PC-3 (cell line): ENCODE data around the gene OSBPL9. TPM values are rescaled to one million over a fixed set of nuclear protein-coding genes. Genes with fewer than 3 reads are reported as not detected.
"Not testable (repeated sequence)": the region's sequence is repeated elsewhere in the genome, so short reads cannot be mapped to it uniquely, and the experiment has no call there.

Experiments used
- ATAC-seq: fragments of 200-7000 bp; cut with Tn5 transposase; 2 replicates; pipeline ENCODE4 v1.9.1; 2020; ENCODE audit warnings: mild to moderate bottlenecking, moderate library complexity
- BruUV-seq: library from RNA; stranded (reverse); fragments of 400-500 nt; replicated peaks from 2 replicates; lab custom pipeline; 2021; lab: Mats Ljungman, UMichigan
- CTCF ChIA-PET: fragments of 300-600 bp; sonication (Branson Sonifier 250); formaldehyde crosslinking; loops from one replicate; lab custom pipeline; 2022; ENCODE audit warnings: antibody characterized with exemption; lab: Charles Lee
- POLR2A ChIA-PET: fragments of 300-600 bp; sonication (Branson Sonifier 250); formaldehyde crosslinking; loops from one replicate; lab custom pipeline; 2022; ENCODE audit warnings: antibody characterized with exemption; ENCODE audit not compliant: unreplicated experiment; lab: Charles Lee
- DNase-seq: peaks from one replicate; pipeline ENCODE4 v3.0.0-alpha.2; 2015
- H2AFZ ChIP-seq: fragments of 300-600 bp; sonication (generic); 2 replicates; pipeline ENCODE4 v1.6.0; 2016; ENCODE audit warnings: antibody characterized with exemption, low read length
- H3F3A ChIP-seq: fragments of 300-600 bp; sonication (generic); one replicate; pipeline ENCODE4 v1.6.0; 2017; ENCODE audit warnings: antibody characterized with exemption, low read length, control low read depth, mild to moderate bottlenecking; ENCODE audit not compliant: unreplicated experiment
- H3K27ac ChIP-seq: fragments of 300-600 bp; sonication (generic); 2 replicates; pipeline ENCODE4 v1.5.1; 2016; ENCODE audit warnings: mild to moderate bottlenecking, low read length
- H3K27me3 ChIP-seq: fragments of 300-600 bp; sonication (generic); 2 replicates; pipeline ENCODE4 v1.6.1; 2016; ENCODE audit warnings: low read length, mixed read lengths
- H3K36me3 ChIP-seq: fragments of 300-600 bp; sonication (generic); 2 replicates; pipeline ENCODE4 v1.6.1; 2016; ENCODE audit warnings: low read depth, mixed run types, low read length, mixed read lengths
- H3K4me1 ChIP-seq: fragments of 300-600 bp; sonication (generic); 2 replicates; pipeline ENCODE4 v1.5.1; 2016; ENCODE audit warnings: low read length; ENCODE audit not compliant: insufficient read depth
- H3K4me2 ChIP-seq: fragments of 300-600 bp; sonication (generic); 2 replicates; pipeline ENCODE4 v1.6.0; 2016; ENCODE audit warnings: low read length
- H3K4me3 ChIP-seq: fragments of 300-600 bp; sonication (generic); 2 replicates; pipeline ENCODE4 v1.5.1; 2016; ENCODE audit warnings: mild to moderate bottlenecking, low read length, mixed read lengths
- H3K79me2 ChIP-seq: fragments of 300-600 bp; sonication (generic); 2 replicates; pipeline ENCODE4 v1.6.1; 2017; ENCODE audit warnings: low read length, mixed read lengths
- H3K9ac ChIP-seq: fragments of 300-600 bp; sonication (generic); 2 replicates; pipeline ENCODE4 v1.6.0; 2016; ENCODE audit warnings: mild to moderate bottlenecking, low read length
- H3K9me2 ChIP-seq: fragments of 300-600 bp; sonication (generic); replicated peaks from 2 replicates; pipeline ENCODE4 v1.6.1; 2016; ENCODE audit warnings: mixed run types, low read length, mixed read lengths
- H3K9me3 ChIP-seq: fragments of 300-600 bp; sonication (generic); 2 replicates; pipeline ENCODE4 v1.6.1; 2016; ENCODE audit warnings: low read length, mixed read lengths
- H4K20me1 ChIP-seq: fragments of 300-600 bp; sonication (generic); 2 replicates; pipeline ENCODE4 v1.6.1; 2016; ENCODE audit warnings: low read length, mixed read lengths
- EZH2 ChIP-seq: fragments of 300-600 bp; sonication (generic); IDR thresholded peaks from one replicate; pipeline ENCODE4 v1.6.1; 2017; ENCODE audit warnings: antibody characterized with exemption, mild to moderate bottlenecking, low read length; ENCODE audit not compliant: unreplicated experiment
- EZH2phosphoT487 ChIP-seq: fragments of 300-600 bp; sonication (generic); IDR thresholded peaks from 2 replicates; pipeline ENCODE4 v1.6.1; 2018; ENCODE audit warnings: mild to moderate bottlenecking, antibody characterized with exemption, low read length, borderline replicate concordance
- intact Hi-C: fragments of 100-400 bp; cut with micrococcal nuclease; formaldehyde crosslinking; loops from 2 replicates; pipeline ENCODE4 v1.9.0; 2023
- total RNA-seq: library from RNA; depleted of rRNA; stranded (reverse); fragments of >200 nt; gene quantifications from 2 replicates; pipeline ENCODE4 v1.2.3, GENCODE V29; 2014
- TF ChIP-seq, protein P1 (sequence below): fragments of 300-600 bp; sonication (generic); conservative IDR thresholded peaks from 2 replicates; pipeline ENCODE4 v1.5.1; 2017; ENCODE audit warnings: antibody characterized with exemption, low read depth, mild to moderate bottlenecking, low read length

OSBPL9 gene
- total RNA-seq, 1 experiment from 2014 or later, result 74.7 TPM

DNA sequence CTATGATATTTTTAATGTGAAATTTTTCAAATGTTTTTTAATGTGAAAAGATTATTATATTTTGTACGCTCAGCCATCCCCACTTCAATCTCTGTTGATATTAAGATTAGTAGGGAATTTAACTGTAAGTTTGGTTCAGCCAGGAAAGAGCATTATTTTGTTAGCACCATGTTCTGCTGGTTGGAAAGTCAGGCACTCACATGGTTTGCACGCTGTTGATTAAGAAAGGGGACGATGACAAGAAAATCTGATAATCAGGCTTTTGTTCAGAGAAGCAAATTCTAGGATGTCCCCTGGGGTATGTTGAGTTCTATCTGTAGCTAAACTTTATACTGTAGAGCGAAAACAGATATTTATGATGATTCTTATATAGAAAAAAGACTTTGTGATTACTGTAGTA lies 115.1 kb downstream of the OSBPL9 start:
- Histone ChIP-seq H3K27ac (no peak overlapping the region), H3F3A (no peaks in the 10 kb centered on the region), H3K4me2 (no peak overlapping the region), H3K9me2 (no peaks in the 10 kb centered on the region), H3K36me3 (no peaks in the 10 kb centered on the region), H4K20me1 (no peaks in the 10 kb centered on the region), H3K27me3 (no peaks in the 10 kb centered on the region), H3K79me2 (peaks cover 6% of the 10 kb centered on the region), H3K9me3 (no peaks in the 10 kb centered on the region), H3K4me1 (peaks cover 14% of the 10 kb centered on the region), H2AFZ (no peak overlapping the region), H3K9ac (no peak overlapping the region), H3K4me3 (no peak overlapping the region)
- ATAC-seq, result no peak
- no TSS peak for BruUV-seq
- no peak for DNase-seq
- POLR2A ChIA-PET, result interaction anchor here (0.6 kb wide), 1 partner anchor 15 kb away, joined by 3 read pairs; no protein-coding TSS in a partner anchor
- CTCF ChIA-PET, result no interaction called here
- intact Hi-C loops, result no loop called here
- TF ChIP-seq, protein P1, sequence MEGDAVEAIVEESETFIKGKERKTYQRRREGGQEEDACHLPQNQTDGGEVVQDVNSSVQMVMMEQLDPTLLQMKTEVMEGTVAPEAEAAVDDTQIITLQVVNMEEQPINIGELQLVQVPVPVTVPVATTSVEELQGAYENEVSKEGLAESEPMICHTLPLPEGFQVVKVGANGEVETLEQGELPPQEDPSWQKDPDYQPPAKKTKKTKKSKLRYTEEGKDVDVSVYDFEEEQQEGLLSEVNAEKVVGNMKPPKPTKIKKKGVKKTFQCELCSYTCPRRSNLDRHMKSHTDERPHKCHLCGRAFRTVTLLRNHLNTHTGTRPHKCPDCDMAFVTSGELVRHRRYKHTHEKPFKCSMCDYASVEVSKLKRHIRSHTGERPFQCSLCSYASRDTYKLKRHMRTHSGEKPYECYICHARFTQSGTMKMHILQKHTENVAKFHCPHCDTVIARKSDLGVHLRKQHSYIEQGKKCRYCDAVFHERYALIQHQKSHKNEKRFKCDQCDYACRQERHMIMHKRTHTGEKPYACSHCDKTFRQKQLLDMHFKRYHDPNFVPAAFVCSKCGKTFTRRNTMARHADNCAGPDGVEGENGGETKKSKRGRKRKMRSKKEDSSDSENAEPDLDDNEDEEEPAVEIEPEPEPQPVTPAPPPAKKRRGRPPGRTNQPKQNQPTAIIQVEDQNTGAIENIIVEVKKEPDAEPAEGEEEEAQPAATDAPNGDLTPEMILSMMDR, result no peak
- TF ChIP-seq EZH2 (no peak), EZH2phosphoT487 (no peak)

DNA sequence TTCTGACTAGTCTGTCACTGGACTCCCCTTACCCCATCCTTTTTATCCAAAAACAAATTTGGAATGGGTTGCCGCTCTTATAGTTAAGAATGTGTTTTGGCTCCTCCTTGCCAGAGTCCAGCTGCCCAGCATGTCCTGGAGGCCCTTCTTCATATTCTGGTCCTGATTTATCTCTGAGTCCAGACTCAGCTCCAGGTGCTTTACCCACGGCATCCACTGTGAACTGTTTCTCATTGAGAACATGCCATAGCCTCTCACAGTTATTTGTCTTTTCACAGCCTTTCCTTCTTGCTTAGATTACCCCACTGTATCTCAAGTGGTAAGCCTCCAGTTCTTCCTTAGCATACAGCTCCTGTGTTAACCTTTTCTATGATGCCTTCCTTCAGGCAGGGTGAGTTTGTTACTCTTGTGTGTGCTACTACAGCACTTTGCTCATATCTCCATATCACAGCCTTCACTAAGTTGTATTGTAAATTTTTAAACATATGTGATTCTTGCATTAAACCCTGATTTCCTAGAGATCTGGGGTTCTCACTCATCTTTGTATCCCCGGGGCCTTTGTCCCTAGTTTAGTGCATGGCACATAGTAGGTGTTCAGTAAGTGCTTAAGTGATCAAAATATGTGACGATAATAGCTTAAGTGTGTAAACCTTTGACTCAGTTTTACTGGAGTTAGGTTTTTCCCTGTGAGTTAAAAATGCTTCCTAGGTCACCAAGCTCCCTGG lies 116.0 kb downstream of the OSBPL9 start:
- no peak overlapping the region for H3K27ac ChIP-seq
- H3K9me3 ChIP-seq, result no peaks in the 10 kb centered on the region
- peaks cover 6% of the 10 kb centered on the region for H3K79me2 ChIP-seq
- H3K36me3 ChIP-seq, result no peaks in the 10 kb centered on the region
- no peaks in the 10 kb centered on the region for H3F3A ChIP-seq
- no peaks in the 10 kb centered on the region for H4K20me1 ChIP-seq
- intact Hi-C loops, result no loop called here
- H2AFZ ChIP-seq, result no peak overlapping the region
- no peak overlapping the region for H3K9ac ChIP-seq
- ATAC-seq (no peak), DNase-seq (no peak)
- POLR2A ChIA-PET, result interaction anchor here (0.6 kb wide), 1 partner anchor 16 kb away, joined by 3 read pairs; no protein-coding TSS in a partner anchor
- H3K4me3 ChIP-seq, result no peak overlapping the region
- CTCF ChIA-PET, result no interaction called here
- H3K9me2 ChIP-seq, result no peaks in the 10 kb centered on the region
- BruUV-seq, result no TSS peak
- no peaks in the 10 kb centered on the region for H3K27me3 ChIP-seq
- H3K4me1 ChIP-seq, result peaks cover 23% of the 10 kb centered on the region
- no peak overlapping the region for H3K4me2 ChIP-seq
- TF ChIP-seq EZH2phosphoT487, result no peak
- no peak for TF ChIP-seq EZH2
- TF ChIP-seq, protein P1, result no peak

DNA sequence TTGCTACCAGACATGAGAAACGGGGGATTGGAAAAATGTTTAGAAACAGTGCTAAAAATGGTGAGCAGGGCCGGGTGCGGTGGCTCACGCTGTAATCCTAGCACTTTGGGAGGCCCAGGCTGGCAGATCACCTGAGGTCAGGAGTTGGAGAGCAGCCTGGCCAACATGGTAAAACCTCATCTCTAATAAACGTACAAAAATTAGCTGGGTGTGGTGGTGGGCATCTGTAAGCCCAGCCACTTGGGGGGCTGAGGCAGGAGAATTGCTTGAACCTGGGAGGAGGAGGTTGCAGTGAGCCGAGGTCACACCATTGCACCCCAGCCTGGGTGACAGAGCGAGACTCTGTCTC lies 116.5 kb downstream of the OSBPL9 start:
- BruUV-seq, POLR2A ChIA-PET, H3K27me3 ChIP-seq, H2AFZ ChIP-seq, H3K9ac ChIP-seq, ATAC-seq, H3K4me3 ChIP-seq, DNase-seq, H3K36me3 ChIP-seq, H4K20me1 ChIP-seq, H3K79me2 ChIP-seq, H3F3A ChIP-seq, H3K9me3 ChIP-seq, intact Hi-C loops, H3K4me2 ChIP-seq, H3K27ac ChIP-seq, H3K9me2 ChIP-seq: not testable (repeated sequence)
- H3K4me1 ChIP-seq, result peaks cover 28% of the 10 kb centered on the region
- CTCF ChIA-PET, result interaction anchor here (0.5 kb wide), 1 partner anchor 37 kb away, joined by 5 read pairs; no protein-coding TSS in a partner anchor
